ENCODE measurements around the gene ARHGAP45.
A peak's percentile ranks its signal among the peaks of the same experiment; 100 is the strongest.

Gene ARHGAP45

GRCh38 chr19:1102407-1103131, 35.6 kb downstream of the ARHGAP45 start:
- Histone ChIP-seq H3K4me3 (ENCODE audit: low read length) (no peak overlapping the region), H3K79me2 (ENCODE audit: control insufficient read depth, low read length) (peaks cover 10% of the 10 kb centered on the region), H4K20me1 (ENCODE audit: control insufficient read depth, insufficient read depth, low read depth, low read length) (no peaks in the 10 kb centered on the region), H3K27ac (ENCODE audit: low read depth, low read length) (peak overlapping the region; percentile 57; the same call in 1 of the 2 replicates), H3F3A (ENCODE audit: control insufficient read depth, insufficient read depth) (peaks cover 10% of the 10 kb centered on the region), H3K27me3 (ENCODE audit: control insufficient read depth, low read length) (no peaks in the 10 kb centered on the region), H3K9me2 (replicated peaks; ENCODE audit: control insufficient read depth, low read length) (no peaks in the 10 kb centered on the region), H3K4me1 (ENCODE audit: control insufficient read depth, low read length) (peaks cover 39% of the 10 kb centered on the region), H3K36me3 (ENCODE audit: control insufficient read depth, low read length) (peaks cover 16% of the 10 kb centered on the region), H3K4me2 (ENCODE audit: low read length) (peak overlapping the region; percentile 84), H3K9me3 (ENCODE audit: control insufficient read depth, insufficient read depth, low read length) (no peaks in the 10 kb centered on the region)
- no peak for TF ChIP-seq EZH2phosphoT487 (IDR thresholded peaks at IDR 0.05; ENCODE audit: borderline replicate concordance, low read length)
- no peak for TF ChIP-seq CTCF (IDR thresholded peaks at IDR 0.05; ENCODE audit: low read depth, low read length, poor library complexity, severe bottlenecking)

GRCh38 chr19:1103132-1103707, 36.3 kb downstream of the ARHGAP45 start:
- Histone ChIP-seq H3K9me2 (replicated peaks; ENCODE audit: control insufficient read depth, low read length) (no peaks in the 10 kb centered on the region), H3K4me1 (ENCODE audit: control insufficient read depth, low read length) (peaks cover 41% of the 10 kb centered on the region), H3K4me3 (ENCODE audit: low read length) (peak overlapping the region; percentile 71), H3K4me2 (ENCODE audit: low read length) (peak overlapping the region; percentile 84), H3K27me3 (ENCODE audit: control insufficient read depth, low read length) (no peaks in the 10 kb centered on the region), H3K27ac (ENCODE audit: low read depth, low read length) (peak overlapping the region; percentile 47; the same call in 1 of the 2 replicates), H3F3A (ENCODE audit: control insufficient read depth, insufficient read depth) (peaks cover 10% of the 10 kb centered on the region), H4K20me1 (ENCODE audit: control insufficient read depth, insufficient read depth, low read depth, low read length) (no peaks in the 10 kb centered on the region), H3K79me2 (ENCODE audit: control insufficient read depth, low read length) (peaks cover 10% of the 10 kb centered on the region), H3K9me3 (ENCODE audit: control insufficient read depth, insufficient read depth, low read length) (no peaks in the 10 kb centered on the region), H3K36me3 (ENCODE audit: control insufficient read depth, low read length) (peaks cover 16% of the 10 kb centered on the region)
- TF ChIP-seq CTCF (IDR thresholded peaks at IDR 0.05; ENCODE audit: low read depth, low read length, poor library complexity, severe bottlenecking) (no peak), EZH2phosphoT487 (IDR thresholded peaks at IDR 0.05; ENCODE audit: borderline replicate concordance, low read length) (no peak)

- Histone ChIP-seq H3K4me1 (ENCODE audit: control insufficient read depth, low read length) (peaks cover 41% of the 10 kb centered on the region), H3K27ac (ENCODE audit: low read depth, low read length) (peak within 1 kb of the TSS; percentile 61)
Observed at GRCh38 chr19:1103708-1104310, 36.8 kb downstream of the ARHGAP45 start, which contains the start of gene GPX4. Gene GPX4, plus strand, starts transcription at chr19:1103994. Its CDS starts 50 bp downstream, at chr19:1104044.

More at GRCh38 chr19:1103708-1104310, 36.8 kb downstream of the ARHGAP45 start, which contains the start of gene GPX4:
- peaks cover 16% of the 10 kb centered on the region for H3K36me3 ChIP-seq (ENCODE audit: control insufficient read depth, low read length)
- peak within 1 kb of the TSS; percentile 92 for H3K4me3 ChIP-seq (ENCODE audit: low read length)
- H3K4me2 ChIP-seq (ENCODE audit: low read length), result peak within 1 kb of the TSS; percentile 94
- no peaks in the 10 kb centered on the region for H4K20me1 ChIP-seq (ENCODE audit: control insufficient read depth, insufficient read depth, low read depth, low read length)
- TF ChIP-seq EZH2phosphoT487 (IDR thresholded peaks at IDR 0.05; ENCODE audit: borderline replicate concordance, low read length), result no peak
- no peaks in the 10 kb centered on the region for H3K27me3 ChIP-seq (ENCODE audit: control insufficient read depth, low read length)
- H3K9me2 ChIP-seq (replicated peaks; ENCODE audit: control insufficient read depth, low read length), result no peaks in the 10 kb centered on the region
- peaks cover 10% of the 10 kb centered on the region for H3F3A ChIP-seq (ENCODE audit: control insufficient read depth, insufficient read depth)
- no peaks in the 10 kb centered on the region for H3K9me3 ChIP-seq (ENCODE audit: control insufficient read depth, insufficient read depth, low read length)
- peaks cover 10% of the 10 kb centered on the region for H3K79me2 ChIP-seq (ENCODE audit: control insufficient read depth, low read length)

All from DOHH2 (cell line).